ENCODE measurements around the gene MET. TPM values are rescaled to one million over a fixed set of nuclear protein-coding genes. Genes with fewer than 3 reads are reported as not detected.

Gene MET
- total and polyA plus RNA-seq, 4 donors = 10.2 to 41.9 (median 25.4) TPM

GRCh38 chr7:116772926-116773749, 101.1 kb downstream of the MET start:
- no peaks in the 10 kb centered on the region for H3K27me3 ChIP-seq (ENCODE audit: control insufficient read depth in 4 of 4, insufficient read depth in 4 of 4, low read length in 3 of 4)
- TF ChIP-seq CTCF (IDR thresholded peaks at IDR 0.05; ENCODE audit: low read depth, low read length, missing input control) (no peak), HNF4A (conservative IDR thresholded peaks at IDR 0.05) (no peak), YY1 (IDR thresholded peaks at IDR 0.05) (no peak), FOXA1 (IDR thresholded peaks at IDR 0.05) (no peak), NR2F2 (IDR thresholded peaks at IDR 0.05) (no peak), HNF4G (IDR thresholded peaks at IDR 0.05) (no peak), RXRA (IDR thresholded peaks at IDR 0.05) (no peak), EGR1 (IDR thresholded peaks at IDR 0.05; ENCODE audit: low read depth in 2 of 2) (no peak), SP1 (IDR thresholded peaks at IDR 0.05) (no peak), JUND (IDR thresholded peaks at IDR 0.05) (no peak), GABPA (IDR thresholded peaks at IDR 0.05 in 1 of 2, conservative IDR thresholded peaks at IDR 0.05 in 1 of 2) (no peak)
- TF ChIP-seq, protein P1, sequence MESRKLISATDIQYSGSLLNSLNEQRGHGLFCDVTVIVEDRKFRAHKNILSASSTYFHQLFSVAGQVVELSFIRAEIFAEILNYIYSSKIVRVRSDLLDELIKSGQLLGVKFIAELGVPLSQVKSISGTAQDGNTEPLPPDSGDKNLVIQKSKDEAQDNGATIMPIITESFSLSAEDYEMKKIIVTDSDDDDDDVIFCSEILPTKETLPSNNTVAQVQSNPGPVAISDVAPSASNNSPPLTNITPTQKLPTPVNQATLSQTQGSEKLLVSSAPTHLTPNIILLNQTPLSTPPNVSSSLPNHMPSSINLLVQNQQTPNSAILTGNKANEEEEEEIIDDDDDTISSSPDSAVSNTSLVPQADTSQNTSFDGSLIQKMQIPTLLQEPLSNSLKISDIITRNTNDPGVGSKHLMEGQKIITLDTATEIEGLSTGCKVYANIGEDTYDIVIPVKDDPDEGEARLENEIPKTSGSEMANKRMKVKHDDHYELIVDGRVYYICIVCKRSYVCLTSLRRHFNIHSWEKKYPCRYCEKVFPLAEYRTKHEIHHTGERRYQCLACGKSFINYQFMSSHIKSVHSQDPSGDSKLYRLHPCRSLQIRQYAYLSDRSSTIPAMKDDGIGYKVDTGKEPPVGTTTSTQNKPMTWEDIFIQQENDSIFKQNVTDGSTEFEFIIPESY (IDR thresholded peaks at IDR 0.05) = no peak
- TF ChIP-seq, protein P2, sequence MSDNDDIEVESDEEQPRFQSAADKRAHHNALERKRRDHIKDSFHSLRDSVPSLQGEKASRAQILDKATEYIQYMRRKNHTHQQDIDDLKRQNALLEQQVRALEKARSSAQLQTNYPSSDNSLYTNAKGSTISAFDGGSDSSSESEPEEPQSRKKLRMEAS (IDR thresholded peaks at IDR 0.05) = no peak
- TF ChIP-seq, protein P3, sequence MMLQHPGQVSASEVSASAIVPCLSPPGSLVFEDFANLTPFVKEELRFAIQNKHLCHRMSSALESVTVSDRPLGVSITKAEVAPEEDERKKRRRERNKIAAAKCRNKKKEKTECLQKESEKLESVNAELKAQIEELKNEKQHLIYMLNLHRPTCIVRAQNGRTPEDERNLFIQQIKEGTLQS (IDR thresholded peaks at IDR 0.05) = no peak
- TF ChIP-seq, protein P4, sequence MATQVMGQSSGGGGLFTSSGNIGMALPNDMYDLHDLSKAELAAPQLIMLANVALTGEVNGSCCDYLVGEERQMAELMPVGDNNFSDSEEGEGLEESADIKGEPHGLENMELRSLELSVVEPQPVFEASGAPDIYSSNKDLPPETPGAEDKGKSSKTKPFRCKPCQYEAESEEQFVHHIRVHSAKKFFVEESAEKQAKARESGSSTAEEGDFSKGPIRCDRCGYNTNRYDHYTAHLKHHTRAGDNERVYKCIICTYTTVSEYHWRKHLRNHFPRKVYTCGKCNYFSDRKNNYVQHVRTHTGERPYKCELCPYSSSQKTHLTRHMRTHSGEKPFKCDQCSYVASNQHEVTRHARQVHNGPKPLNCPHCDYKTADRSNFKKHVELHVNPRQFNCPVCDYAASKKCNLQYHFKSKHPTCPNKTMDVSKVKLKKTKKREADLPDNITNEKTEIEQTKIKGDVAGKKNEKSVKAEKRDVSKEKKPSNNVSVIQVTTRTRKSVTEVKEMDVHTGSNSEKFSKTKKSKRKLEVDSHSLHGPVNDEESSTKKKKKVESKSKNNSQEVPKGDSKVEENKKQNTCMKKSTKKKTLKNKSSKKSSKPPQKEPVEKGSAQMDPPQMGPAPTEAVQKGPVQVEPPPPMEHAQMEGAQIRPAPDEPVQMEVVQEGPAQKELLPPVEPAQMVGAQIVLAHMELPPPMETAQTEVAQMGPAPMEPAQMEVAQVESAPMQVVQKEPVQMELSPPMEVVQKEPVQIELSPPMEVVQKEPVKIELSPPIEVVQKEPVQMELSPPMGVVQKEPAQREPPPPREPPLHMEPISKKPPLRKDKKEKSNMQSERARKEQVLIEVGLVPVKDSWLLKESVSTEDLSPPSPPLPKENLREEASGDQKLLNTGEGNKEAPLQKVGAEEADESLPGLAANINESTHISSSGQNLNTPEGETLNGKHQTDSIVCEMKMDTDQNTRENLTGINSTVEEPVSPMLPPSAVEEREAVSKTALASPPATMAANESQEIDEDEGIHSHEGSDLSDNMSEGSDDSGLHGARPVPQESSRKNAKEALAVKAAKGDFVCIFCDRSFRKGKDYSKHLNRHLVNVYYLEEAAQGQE (IDR thresholded peaks at IDR 0.05) = no peak
- H3K27ac ChIP-seq (ENCODE audit: low read depth in 1 of 2, low read length in 2 of 2) = peak overlapping the region; percentile 89 to 90
- no peak for DNase-seq (ENCODE audit: low spot score)
- no peak overlapping the region for H3K4me3 ChIP-seq (ENCODE audit: low read depth in 1 of 3, low read length in 3 of 3)
- no peak overlapping the region for H3K9ac ChIP-seq (ENCODE audit: low read depth in 1 of 2, low read length in 2 of 2)
- H3K9me3 ChIP-seq (ENCODE audit: control insufficient read depth in 4 of 4, low read length in 3 of 4) = no peaks in the 10 kb centered on the region
- peaks cover 2 to 29% (median 7%) of the 10 kb centered on the region in 4 donors for H3K4me1 ChIP-seq (ENCODE audit: control insufficient read depth in 4 of 4, insufficient read depth in 4 of 4, low read length in 3 of 4)
- WGBS = 91% methylated on average over 2 of the region's 2 CpGs
- peaks cover 0 to 10% (median 3%) of the 10 kb centered on the region in 4 donors for H3K36me3 ChIP-seq (ENCODE audit: control insufficient read depth in 4 of 4, insufficient read depth in 3 of 4, low read depth in 1 of 4, low read length in 3 of 4)
